WTC11 (cell line): ENCODE results near the gene RPL18.

Experiments
- AFF4 ChIP-seq: sonication (generic); formaldehyde crosslinking; IDR thresholded peaks from 2 replicates; pipeline ENCODE4 v1.8.1; 2023; ENCODE audit warnings: mild to moderate bottlenecking, missing genetic modification reagents, borderline replicate concordance
- CTCF ChIP-seq: fragments of 200-600 bp; IDR thresholded peaks from 2 replicates; pipeline ENCODE4 v1.8.0; 2022; ENCODE audit warnings: antibody characterized with exemption
- ETV6 ChIP-seq: sonication (generic); formaldehyde crosslinking; IDR thresholded peaks from 2 replicates; pipeline ENCODE4 v1.8.1; 2022; ENCODE audit warnings: mild to moderate bottlenecking, missing genetic modification reagents
- HMGA2 ChIP-seq: fragments of 250-450 bp; sonication (Bioruptor Pico); IDR thresholded peaks from 2 replicates; pipeline ENCODE4 v1.4.0; 2021; ENCODE audit warnings: mild to moderate bottlenecking, moderate library complexity
- NR2C2 ChIP-seq: sonication (generic); formaldehyde crosslinking; IDR thresholded peaks from 2 replicates; pipeline ENCODE4 v1.8.0; 2022; ENCODE audit warnings: mild to moderate bottlenecking, missing genetic modification reagents

- TF ChIP-seq CTCF (no peak), NR2C2 (no peak), AFF4 (CRISPR knock-in tag) (no peak), ETV6 (CRISPR knock-in tag) (no peak), HMGA2 (no peak)
These were observed 13.7 kb upstream of the RPL18 start for GRCh38 chr19:48632692-48633147.
